ENCODE results near the gene ZFHX3.

ZFHX3 gene

GRCh38 chr16:73068541-73069401, 20.8 kb upstream of the ZFHX3 start:
- no peak for DNase-seq

GRCh38 chr16:73067671-73068540, 20.0 kb upstream of the ZFHX3 start:
- DNase-seq = no peak

GRCh38 chr16:73066927-73067670, 19.2 kb upstream of the ZFHX3 start:
- DNase-seq = no peak

GRCh38 chr16:73066331-73066926, 18.5 kb upstream of the ZFHX3 start:
- no peak for DNase-seq

GRCh38 chr16:73065632-73066330, 17.9 kb upstream of the ZFHX3 start:
- DNase-seq = no peak

GRCh38 chr16:73064994-73065545, 17.1 kb upstream of the ZFHX3 start:
- DNase-seq = no peak

GRCh38 chr16:73064212-73064993, 16.5 kb upstream of the ZFHX3 start:
- DNase-seq = peak in 1 of 2 experiments; percentile 53

- no peak for DNase-seq
Observed at GRCh38 chr16:73063854-73064211, 15.9 kb upstream of the ZFHX3 start.

- no peak for DNase-seq
Observed at GRCh38 chr16:73062743-73063733, 15.1 kb upstream of the ZFHX3 start.

GRCh38 chr16:73062001-73062616, 14.2 kb upstream of the ZFHX3 start:
- no peak for DNase-seq

- DNase-seq = no peak
Observed at GRCh38 chr16:73060892-73061490, 13.1 kb upstream of the ZFHX3 start.

- DNase-seq = peak; percentile 24 to 62
Observed at GRCh38 chr16:73059779-73060615, 12.1 kb upstream of the ZFHX3 start.

- DNase-seq = peak; percentile 65 to 86
Observed at GRCh38 chr16:73058616-73059409, 10.9 kb upstream of the ZFHX3 start.

GRCh38 chr16:73058221-73058615, 10.3 kb upstream of the ZFHX3 start:
- peak in 1 of 2 experiments; percentile 60 for DNase-seq

GRCh38 chr16:73057291-73058210, 9.6 kb upstream of the ZFHX3 start:
- DNase-seq = peak in 1 of 2 experiments; percentile 42

GRCh38 chr16:73056921-73057290, 9.0 kb upstream of the ZFHX3 start:
- peak; percentile 35 to 46 for DNase-seq

Data from NCI-H526 (cell line).